IPS-11a (cell line): ENCODE results near the gene ANKS1B.
"Not testable (repeated sequence)": the region's sequence is repeated elsewhere in the genome, so short reads cannot be mapped to it uniquely, and the experiment has no call there.

Source experiments
- H3K4me3 ChIP-seq: one replicate; pipeline ENCODE4 v1.5.1; 2013; ENCODE audit warnings: low read depth, low read length, control low read depth

The ANKS1B gene

DNA sequence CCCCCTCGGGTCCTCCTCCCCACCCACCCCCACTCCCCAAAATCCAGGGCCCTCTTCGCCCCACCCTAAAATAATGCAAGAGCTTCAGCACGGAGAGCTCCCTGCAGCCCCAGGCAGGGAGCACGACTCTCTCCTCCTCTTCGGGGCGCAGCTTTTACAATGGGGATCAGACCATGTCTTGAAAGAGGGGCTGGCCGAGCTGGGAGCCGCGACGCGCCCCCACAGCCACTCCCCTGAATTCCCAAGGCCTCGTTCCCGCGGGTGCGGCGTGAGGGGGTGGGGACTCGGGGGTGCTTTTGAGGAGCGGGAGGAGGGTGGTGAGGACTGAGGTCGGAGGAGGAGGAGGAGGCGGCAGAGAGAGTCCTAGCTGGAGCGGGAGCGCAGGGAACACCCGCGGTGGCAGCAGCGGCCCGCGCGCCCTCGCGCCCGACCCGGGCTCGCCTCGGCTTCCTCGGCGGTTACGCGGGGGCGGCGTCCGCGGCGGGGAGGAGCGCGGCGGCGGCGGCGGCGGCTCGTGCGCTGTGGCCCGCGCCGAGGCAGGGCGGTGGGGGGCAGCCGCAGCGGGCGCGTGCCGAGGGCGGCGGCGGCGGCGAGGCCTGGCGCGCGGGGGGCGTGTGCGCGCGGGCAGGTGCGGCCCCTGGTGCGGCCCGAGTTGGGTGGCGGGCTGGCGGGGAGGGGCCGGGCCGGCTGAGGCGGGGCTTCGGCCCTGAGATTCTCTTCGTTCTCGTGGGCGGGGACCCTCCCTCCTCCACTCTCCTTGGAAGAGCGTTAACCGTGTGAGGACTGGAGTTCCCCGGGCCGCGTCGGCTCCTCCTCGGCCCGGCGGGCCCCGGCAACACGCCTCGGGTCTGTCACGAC is at the start of gene ANKS1B:
Gene ANKS1B (minus strand): TSS at position 666 of the 858 bp plus-strand sequence. CDS start 699 bp downstream, outside the sequence.
- peak within 1 kb of the TSS; percentile 71 for H3K4me3 ChIP-seq

DNA sequence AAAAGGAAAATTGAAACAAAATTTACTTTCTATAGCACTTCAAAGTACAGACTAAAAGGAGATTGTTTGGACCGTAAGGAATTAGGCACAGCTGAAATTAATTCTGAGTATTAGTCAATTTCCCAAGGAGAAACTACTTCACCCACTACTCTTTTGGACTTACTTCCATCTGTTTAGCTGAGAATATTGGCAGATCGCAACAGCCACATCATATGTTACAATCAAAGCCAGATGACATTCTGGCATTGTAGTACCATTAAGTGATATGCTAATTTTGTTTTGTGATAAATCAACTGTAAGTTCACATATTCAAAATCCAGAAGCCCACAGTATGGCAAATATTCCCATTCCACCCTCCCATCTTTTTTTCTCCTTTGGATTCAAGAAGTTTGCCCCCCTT is 47.1 kb upstream of the ANKS1B start:
- H3K4me3 ChIP-seq = no peak overlapping the region

DNA sequence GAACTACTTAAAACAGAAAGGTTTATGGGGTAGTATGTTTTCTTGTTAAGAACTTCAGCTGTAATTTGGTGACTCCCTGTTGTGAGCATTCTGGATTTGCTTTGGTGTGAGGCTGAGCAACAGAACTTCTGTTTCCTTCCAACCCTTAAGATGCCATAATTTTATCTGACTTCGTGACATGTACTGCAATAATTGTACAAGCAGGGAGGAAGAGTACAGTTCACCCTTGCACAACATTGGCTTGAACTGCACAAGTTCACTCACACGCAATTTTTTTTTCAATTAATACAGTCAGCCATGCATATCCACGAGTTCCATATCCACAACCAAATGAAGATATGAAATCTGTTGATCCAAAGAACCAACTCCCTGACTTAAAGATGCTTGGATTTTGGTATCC is 42.9 kb upstream of the ANKS1B start:
- no peak overlapping the region for H3K4me3 ChIP-seq

DNA sequence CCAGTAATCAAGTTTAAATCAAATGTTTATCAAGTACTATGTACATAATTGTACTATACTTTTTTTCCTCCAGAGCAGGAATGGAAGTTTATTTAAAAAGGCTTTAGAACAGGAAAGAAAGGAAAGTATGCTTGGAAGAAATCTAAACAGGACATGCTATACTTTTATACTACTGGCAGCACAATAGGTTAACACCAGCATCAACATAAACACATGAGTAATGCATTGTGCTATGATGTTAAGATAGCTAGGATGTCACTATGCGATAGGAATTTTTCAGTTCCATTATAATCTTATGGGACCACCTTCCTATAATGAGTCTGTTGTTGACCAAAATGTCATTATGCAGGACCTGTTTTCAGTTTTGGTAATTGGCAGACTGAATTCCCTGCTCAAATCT is 41.5 kb upstream of the ANKS1B start:
- no peak overlapping the region for H3K4me3 ChIP-seq

GRCh38 chr12:100024974-100025555 is 40.3 kb upstream of the ANKS1B start:
- no peak overlapping the region for H3K4me3 ChIP-seq

GRCh38 chr12:100020370-100020769 is 35.6 kb upstream of the ANKS1B start:
- no peak overlapping the region for H3K4me3 ChIP-seq

- no peak overlapping the region for H3K4me3 ChIP-seq
Observed at GRCh38 chr12:100017056-100017455, 32.3 kb upstream of the ANKS1B start.

- not testable (repeated sequence) for H3K4me3 ChIP-seq
Observed at GRCh38 chr12:100016304-100016703, 31.6 kb upstream of the ANKS1B start.

DNA sequence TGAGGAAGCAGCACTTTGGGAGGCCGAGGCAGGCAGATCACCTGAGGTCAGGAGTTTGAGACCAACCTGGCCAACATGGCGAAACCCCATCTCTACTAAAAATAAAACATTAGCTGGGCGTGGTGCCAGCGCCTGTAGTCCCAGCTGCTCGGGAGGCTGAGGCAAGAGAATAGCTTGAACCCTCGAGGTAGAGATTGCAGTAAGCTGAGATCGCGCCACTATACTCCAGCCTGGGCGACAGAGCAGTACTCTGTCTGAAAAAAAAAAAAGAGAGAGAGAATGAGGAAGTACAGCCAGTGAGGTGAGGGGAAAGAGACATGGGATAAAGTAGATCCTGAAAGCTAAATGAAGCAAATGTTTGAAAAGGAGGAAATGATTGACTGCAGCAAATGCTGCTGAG is 21.1 kb upstream of the ANKS1B start:
- H3K4me3 ChIP-seq = not testable (repeated sequence)

- H3K4me3 ChIP-seq = no peak overlapping the region
Observed at GRCh38 chr12:99997806-99998205, 13.1 kb upstream of the ANKS1B start.

DNA sequence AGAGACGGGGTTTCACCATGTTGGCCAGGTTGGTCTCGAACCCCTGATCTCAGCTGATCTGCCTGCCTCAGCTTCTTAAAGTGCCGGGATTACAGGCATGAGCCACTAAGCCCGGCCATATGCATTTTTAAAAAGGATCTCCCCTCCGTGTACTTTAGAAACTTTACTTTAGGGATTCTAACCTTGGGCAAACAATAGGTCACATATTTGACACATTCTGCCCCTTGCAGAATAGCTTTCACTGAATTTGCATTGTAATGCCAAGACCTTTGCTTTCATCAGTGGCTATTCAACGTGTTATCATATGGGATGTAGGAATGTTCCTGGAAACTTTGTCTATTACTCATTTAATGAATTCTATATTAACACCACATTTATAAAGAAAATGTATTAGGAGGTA is 11.4 kb upstream of the ANKS1B start:
- H3K4me3 ChIP-seq = no peak overlapping the region

- H3K4me3 ChIP-seq = peak overlapping the region; percentile 71
Observed at GRCh38 chr12:99985631-99986030, 895 bp upstream of the ANKS1B start.

- peak overlapping the region; percentile 71 for H3K4me3 ChIP-seq
Observed at GRCh38 chr12:99985129-99985570, 414 bp upstream of the ANKS1B start.

- H3K4me3 ChIP-seq = peak overlapping the region; percentile 45
Observed at GRCh38 chr12:99983456-99984258, 1.1 kb downstream of the ANKS1B start.

DNA sequence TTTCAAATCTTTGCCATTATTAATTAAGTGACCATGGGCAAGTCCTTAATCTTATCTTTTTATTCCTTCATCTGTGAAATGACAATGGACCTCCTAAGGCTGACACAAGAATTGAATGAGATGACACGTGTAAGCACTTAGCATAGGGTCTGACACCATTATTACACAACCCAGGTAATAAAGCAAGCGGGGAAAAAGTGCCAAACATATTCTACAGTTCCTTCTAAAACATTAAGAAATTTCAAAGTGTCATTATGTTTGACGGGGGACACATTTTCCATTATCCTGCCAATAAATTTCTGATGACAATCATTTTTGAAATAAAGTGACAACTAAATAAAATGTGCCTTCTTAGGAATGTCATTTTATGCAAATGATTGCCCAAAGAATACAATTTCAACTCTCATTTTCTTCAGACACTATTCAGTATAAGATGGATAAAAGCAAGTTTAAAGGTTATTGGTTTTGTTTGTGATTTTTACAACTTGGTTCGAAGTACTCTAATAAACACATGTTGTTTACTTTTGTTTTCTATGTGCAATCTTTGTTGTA is 3.0 kb downstream of the ANKS1B start:
- no peak overlapping the region for H3K4me3 ChIP-seq

DNA sequence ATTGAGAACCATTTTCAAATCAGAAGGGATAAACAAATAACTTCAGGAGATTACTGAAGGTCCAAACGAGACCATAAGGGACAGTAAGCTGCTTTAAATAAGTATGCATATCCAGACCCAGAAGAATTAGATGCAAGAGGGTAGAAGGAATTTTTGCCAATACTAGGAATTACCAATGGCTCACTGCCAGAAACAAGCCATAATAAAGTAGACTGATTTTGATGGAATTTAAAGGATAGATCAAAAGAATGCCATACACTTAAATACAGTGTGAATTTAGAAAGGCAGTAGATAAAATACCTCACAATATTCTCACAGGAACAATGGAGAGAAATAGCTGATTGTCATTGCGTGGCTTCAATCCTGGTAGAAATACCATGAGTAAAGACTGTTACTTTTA is 5.3 kb downstream of the ANKS1B start:
- no peak overlapping the region for H3K4me3 ChIP-seq

- H3K4me3 ChIP-seq = no peak overlapping the region
Observed at GRCh38 chr12:99978152-99978551, 6.6 kb downstream of the ANKS1B start.

GRCh38 chr12:99977550-99977949 is 7.2 kb downstream of the ANKS1B start:
- no peak overlapping the region for H3K4me3 ChIP-seq

GRCh38 chr12:99976762-99977161 is 8.0 kb downstream of the ANKS1B start:
- no peak overlapping the region for H3K4me3 ChIP-seq

- H3K4me3 ChIP-seq = no peak overlapping the region
Observed at GRCh38 chr12:99975321-99975720, 9.4 kb downstream of the ANKS1B start.

DNA sequence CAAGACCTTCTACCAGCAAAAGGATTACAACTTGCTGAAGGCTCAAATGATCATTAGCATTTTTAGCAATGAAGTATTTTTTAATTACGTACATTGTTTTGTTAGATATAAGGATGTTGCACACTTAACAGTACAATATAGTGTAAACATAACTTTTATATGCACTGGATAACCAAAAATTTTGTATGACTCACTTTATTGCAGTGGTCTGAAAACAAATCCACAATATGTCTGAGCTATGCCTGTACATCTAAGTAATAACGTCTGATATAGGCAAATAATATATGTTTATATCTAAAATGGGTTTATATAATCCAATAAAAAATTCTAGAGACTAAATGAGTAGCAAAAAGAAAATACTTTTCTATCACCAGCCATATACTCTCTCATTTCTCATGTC is 10.6 kb downstream of the ANKS1B start:
- H3K4me3 ChIP-seq = no peak overlapping the region
